Astrocyte of the spinal cord (primary cell): ENCODE measurements around the gene CCDC191.
A peak's percentile ranks its signal among the peaks of the same experiment; 100 is the strongest.

Experiments used
- DNase-seq: peaks from one replicate; pipeline ENCODE4 v3.0.0; 2011; ENCODE audit warnings: low read depth, low spot score
- H3K4me3 ChIP-seq: 2 replicates; pipeline ENCODE4 v1.5.1; 2011; ENCODE audit warnings: low read depth, mild to moderate bottlenecking, low read length, moderate library complexity
- in situ Hi-C: cut with HindIII; loops from 2 replicates; pipeline ENCODE4 v1.10.0; 2017; ENCODE audit warnings: low sequenced_read_pairs
- TF ChIP-seq, protein P1 (sequence below): IDR thresholded peaks from 2 replicates; pipeline ENCODE4 v1.5.1; 2012; ENCODE audit warnings: low read depth, mild to moderate bottlenecking, low read length, inconsistent platforms

Gene CCDC191

DNA sequence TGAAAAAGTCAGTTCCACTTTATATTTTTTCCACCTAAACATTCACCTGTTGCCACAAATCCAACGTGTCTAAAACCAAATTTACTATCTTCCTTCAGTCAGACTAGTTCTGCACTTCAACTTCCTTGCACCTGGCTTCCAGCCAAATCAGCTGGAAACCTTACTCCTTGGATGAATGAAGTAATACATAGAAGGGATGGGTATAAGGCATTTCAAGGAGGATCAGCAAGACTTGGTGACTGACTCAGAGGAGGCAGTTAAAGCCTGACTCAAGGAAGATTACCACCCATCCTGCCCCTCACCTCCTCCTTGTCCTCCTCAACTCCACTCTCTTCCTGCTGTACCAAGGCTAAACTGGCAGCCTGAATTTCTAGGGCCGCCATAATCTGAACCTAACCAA is 37.3 kb upstream of the CCDC191 start:
- no peak overlapping the region for H3K4me3 ChIP-seq
- DNase-seq, result peak; percentile 80
- in situ Hi-C loops, result no loop called here
- TF ChIP-seq, protein P1, sequence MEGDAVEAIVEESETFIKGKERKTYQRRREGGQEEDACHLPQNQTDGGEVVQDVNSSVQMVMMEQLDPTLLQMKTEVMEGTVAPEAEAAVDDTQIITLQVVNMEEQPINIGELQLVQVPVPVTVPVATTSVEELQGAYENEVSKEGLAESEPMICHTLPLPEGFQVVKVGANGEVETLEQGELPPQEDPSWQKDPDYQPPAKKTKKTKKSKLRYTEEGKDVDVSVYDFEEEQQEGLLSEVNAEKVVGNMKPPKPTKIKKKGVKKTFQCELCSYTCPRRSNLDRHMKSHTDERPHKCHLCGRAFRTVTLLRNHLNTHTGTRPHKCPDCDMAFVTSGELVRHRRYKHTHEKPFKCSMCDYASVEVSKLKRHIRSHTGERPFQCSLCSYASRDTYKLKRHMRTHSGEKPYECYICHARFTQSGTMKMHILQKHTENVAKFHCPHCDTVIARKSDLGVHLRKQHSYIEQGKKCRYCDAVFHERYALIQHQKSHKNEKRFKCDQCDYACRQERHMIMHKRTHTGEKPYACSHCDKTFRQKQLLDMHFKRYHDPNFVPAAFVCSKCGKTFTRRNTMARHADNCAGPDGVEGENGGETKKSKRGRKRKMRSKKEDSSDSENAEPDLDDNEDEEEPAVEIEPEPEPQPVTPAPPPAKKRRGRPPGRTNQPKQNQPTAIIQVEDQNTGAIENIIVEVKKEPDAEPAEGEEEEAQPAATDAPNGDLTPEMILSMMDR, result no peak

DNA sequence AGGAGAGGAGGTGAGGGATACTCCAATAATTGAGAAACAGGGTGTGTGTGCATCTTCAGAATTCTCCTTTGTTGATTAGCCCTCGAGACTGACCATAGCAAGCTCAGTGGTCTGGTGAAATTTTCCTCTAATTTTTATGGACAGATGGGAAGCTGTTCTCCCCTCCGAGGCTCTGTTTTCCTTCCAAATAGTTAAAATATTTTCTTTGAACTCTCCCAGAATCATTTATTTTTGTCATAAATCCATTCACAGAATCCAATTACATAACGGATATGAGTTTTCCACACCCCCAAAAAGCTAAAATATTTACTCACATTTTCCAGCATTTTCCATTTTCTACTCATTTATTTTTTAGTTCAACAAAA is 36.7 kb upstream of the CCDC191 start:
- in situ Hi-C loops, result no loop called here
- DNase-seq, result no peak
- no peak overlapping the region for H3K4me3 ChIP-seq
- TF ChIP-seq, protein P1, result no peak

DNA sequence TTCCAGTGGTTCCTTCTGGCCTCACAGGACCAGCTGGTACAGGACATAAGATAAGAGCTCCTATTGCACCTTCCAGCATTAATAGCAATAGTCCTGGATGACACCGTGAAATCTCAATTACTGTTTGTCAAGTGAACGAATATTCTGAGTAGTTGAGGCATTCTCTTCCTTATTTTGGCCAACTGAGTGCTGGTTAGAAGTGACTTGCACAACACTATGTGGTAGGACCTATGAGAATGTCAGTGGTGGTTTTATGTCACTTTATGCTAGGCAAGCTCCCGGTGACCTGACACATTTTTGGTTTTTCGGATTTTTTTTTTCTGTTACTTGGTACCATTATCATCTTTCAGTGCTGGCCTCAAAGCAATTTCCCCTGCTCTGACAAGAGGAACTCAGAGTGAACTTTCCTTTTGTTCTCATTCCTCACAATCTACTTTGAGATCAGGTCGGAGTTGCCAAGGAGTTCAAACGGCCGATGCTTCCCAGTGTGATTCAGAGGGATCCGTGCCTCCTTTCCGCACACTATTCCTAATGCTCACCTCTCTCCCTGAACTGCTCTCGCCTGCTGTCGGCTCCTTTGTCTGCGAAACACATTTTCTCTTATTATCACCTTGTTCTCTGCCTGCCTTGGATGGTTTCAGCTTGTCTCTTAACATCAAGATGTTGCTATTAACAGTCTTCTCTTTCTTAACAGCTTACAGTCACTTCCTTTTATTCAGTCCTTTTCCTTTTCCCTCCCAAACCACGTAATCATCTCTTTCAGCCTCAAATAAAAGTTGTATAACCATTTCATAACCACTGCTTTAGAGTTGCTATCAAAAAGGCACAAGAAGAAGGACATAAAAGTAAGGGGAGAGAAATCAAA is 36.1 kb upstream of the CCDC191 start:
- TF ChIP-seq, protein P1, result no peak
- in situ Hi-C loops, result no loop called here
- no peak overlapping the region for H3K4me3 ChIP-seq
- DNase-seq, result peak; percentile 4

DNA sequence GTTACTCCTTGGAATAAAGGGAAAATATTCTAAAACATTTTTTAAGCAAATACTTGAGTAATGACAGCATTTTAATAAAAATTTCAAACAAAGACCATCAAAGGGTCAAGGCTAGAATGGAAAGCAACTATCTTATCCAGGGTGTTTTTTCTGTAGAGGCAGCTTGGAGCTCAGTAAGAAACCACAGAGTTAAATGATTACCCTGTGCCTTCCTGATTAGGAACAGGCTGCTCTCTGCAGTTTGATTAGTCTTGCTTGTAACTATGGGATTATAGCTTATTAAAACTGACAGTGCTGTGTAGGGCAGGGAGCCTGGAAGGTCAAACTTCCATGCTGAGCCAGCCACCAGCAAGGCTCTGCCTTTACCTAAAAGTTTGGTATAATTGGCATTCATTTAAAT is 33.3 kb upstream of the CCDC191 start:
- DNase-seq, result no peak
- no peak overlapping the region for H3K4me3 ChIP-seq
- in situ Hi-C loops, result no loop called here
- TF ChIP-seq, protein P1, result no peak

DNA sequence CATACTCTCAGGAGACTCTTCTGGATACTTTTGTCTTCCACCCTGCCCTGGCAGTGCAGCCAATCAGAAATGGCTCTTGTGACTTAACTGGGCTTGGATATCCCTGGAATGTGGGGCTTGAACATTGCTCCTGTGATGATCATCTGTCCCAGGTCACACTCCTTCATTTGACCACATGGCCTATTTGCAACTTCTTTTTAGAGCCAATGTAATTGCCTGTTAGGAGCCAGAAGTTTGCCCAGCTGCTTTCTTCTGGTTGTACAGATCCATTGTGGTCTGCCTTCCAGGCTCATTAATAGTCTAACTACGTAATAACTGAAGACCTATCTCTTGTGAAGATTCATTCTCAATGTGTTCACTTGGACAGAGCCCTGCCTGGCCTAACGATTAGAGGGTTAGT is 30.0 kb upstream of the CCDC191 start:
- H3K4me3 ChIP-seq, result no peak overlapping the region
- in situ Hi-C loops, result no loop called here
- TF ChIP-seq, protein P1, result no peak
- no peak for DNase-seq

DNA sequence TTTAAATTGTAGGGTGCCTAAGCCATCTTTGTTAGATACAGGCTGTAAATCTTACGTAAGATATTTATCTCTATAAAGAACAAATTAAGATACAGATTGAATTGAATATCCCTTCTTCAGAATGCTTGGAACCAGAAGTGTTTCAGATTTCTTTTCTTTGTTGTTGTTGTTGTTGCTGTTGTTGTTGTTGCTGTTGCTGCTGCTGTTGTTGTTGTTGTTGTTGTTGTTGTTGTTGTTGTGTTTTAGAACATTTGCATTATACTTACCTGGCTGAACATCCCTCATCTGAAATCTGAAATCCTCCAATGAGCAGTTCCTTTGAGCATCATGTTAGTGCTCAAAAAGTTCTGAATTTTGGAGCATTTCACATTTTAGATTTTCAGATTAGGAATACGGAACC is 26.8 kb upstream of the CCDC191 start:
- DNase-seq, result no peak
- TF ChIP-seq, protein P1, result no peak
- H3K4me3 ChIP-seq, result no peak overlapping the region
- in situ Hi-C loops, result no loop called here

DNA sequence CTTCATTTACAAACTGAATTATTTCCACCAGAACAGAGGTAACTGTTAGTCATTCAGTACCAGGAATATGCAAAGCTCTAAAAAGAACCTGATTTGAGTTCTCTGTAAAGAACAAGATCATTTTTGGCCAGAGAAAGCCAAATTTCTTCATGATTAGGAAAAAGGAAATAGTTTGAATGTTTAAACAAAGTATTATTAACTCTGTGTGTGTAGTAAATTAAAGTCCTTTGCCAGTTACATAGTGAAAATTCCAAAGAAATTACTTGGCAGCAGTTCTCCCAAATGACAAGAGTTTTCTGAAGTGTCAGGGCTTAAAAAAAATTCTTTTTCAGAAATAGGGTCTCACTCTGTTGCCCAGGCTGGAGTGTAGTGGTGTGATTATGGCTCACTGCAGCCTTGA is 24.7 kb upstream of the CCDC191 start:
- DNase-seq, result no peak
- TF ChIP-seq, protein P1, result no peak
- H3K4me3 ChIP-seq, result no peak overlapping the region
- in situ Hi-C loops, result no loop called here
